GM19463 (cell line): ENCODE results near the gene MMP10.
"Not testable (repeated sequence)": the region's sequence is repeated elsewhere in the genome, so short reads cannot be mapped to it uniquely, and the experiment has no call there.

Experiments
- ATAC-seq: cut with Tn5 transposase; IDR thresholded peaks from one replicate; pipeline ENCODE4 v1.9.1; 2021; ENCODE audit warnings: mild to moderate bottlenecking, moderate library complexity; ENCODE audit not compliant: unreplicated experiment

Gene MMP10

DNA sequence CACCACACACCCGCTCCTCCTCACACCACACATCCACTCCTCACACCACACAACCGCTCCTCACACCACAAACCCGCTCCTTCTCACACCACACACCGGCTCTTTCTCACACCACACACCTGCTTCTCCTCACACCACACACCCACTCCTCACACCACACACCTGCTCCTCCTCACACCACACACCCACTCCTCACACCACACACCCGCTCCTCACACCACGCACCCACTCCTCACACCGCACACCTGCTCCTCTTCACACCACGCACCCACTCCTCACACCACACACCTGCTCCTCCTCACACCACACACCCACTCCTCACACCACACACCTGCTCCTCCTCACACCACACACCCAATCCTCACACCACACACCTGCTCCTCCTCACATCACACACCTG lies 49.5 kb downstream of the MMP10 start:
- ATAC-seq = not testable (repeated sequence)

- ATAC-seq = no peak
These were observed 50.3 kb downstream of the MMP10 start for GRCh38 chr11:102729849-102730815.

GRCh38 chr11:102727890-102728289 lies 52.5 kb downstream of the MMP10 start:
- ATAC-seq = no peak

GRCh38 chr11:102724904-102725500 lies 55.4 kb downstream of the MMP10 start, which contains the start of gene MMP8:
Gene MMP8 (minus strand): TSS chr11:102724954. CDS start chr11:102724855, 99 bp downstream.
- no peak for ATAC-seq

DNA sequence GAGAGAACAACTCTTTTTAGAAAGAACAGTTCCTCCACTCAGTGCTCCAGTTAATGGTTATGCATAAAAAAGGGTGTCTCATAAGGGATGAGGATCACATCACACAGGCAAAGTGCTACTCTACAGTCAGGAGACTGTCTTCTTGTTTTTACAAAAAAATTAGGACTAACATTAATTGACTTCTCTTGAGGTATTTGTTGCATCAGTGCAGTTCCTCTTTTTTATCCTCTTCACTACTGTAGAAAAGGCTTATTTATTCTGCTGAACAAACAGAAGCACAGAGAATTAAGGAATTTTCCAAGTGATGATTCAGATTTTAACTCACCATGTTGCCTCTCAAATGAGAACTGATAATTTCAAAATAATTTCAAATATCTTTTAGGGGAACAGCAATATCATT lies 57.6 kb downstream of the MMP10 start:
- ATAC-seq = no peak
